ENCODE data around the gene EGLN1.

GRCh38 chr1:231422798-231423309, 767 bp upstream of the EGLN1 start:
- no peak for TF ChIP-seq CTCF (conservative IDR thresholded peaks at IDR 0.05; ENCODE audit: low read depth in 2 of 2)
- TF ChIP-seq, protein P1, sequence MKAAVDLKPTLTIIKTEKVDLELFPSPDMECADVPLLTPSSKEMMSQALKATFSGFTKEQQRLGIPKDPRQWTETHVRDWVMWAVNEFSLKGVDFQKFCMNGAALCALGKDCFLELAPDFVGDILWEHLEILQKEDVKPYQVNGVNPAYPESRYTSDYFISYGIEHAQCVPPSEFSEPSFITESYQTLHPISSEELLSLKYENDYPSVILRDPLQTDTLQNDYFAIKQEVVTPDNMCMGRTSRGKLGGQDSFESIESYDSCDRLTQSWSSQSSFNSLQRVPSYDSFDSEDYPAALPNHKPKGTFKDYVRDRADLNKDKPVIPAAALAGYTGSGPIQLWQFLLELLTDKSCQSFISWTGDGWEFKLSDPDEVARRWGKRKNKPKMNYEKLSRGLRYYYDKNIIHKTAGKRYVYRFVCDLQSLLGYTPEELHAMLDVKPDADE (IDR thresholded peaks at IDR 0.05) = no peak
- no peak for TF ChIP-seq EZH2 (IDR thresholded peaks at IDR 0.05; ENCODE audit: low read depth, unreplicated experiment)
- TF ChIP-seq POLR2AphosphoS5 (IDR thresholded peaks at IDR 0.05; ENCODE audit: low read depth) = no peak
- no peak for TF ChIP-seq STAT1 (IDR thresholded peaks at IDR 0.05; ENCODE audit: unreplicated experiment)
- TF ChIP-seq EZH2phosphoT487 (IDR thresholded peaks at IDR 0.05; ENCODE audit: unreplicated experiment) = no peak
- no peak for TF ChIP-seq CREB1 (CRISPR knock-in tag; IDR thresholded peaks at IDR 0.05; ENCODE audit: low read depth)
- TF ChIP-seq JUNB (IDR thresholded peaks at IDR 0.05; ENCODE audit: unreplicated experiment) = no peak
